ENCODE measurements around the gene MRPL27.

Gene MRPL27

DNA sequence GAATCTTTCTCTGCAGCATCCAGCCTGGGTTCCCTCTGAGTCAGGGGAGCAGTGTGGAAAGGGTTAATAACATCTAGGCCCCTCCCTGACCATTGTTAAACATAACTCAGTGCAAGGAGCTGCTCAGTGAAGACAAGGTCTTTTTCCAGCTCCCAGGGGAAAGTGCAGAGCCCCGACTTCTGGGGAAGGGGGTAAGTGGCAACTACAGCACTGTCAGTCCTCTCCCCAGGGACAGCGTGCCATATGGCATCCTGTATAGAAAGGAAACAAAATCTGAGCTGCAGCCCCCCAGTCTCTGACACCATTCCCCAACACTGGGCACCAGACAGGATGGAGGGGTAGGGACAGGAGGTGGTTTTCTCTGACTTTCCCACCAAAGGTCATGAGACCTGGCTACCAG lies 7.8 kb downstream of the MRPL27 start:
- DNase-seq = no peak
- Histone ChIP-seq H3K36me3 (peaks cover 29 to 74% (median 44%) of the 10 kb centered on the region in 3 donors), H3K27me3 (no peaks in the 10 kb centered on the region), H3K27ac (no peak overlapping the region), H3K9me3 (no peaks in the 10 kb centered on the region), H3K4me3 (no peak overlapping the region), H3K4me1 (peaks cover 0 to 8% (median 3%) of the 10 kb centered on the region in 4 donors)
- TF ChIP-seq, protein P1, sequence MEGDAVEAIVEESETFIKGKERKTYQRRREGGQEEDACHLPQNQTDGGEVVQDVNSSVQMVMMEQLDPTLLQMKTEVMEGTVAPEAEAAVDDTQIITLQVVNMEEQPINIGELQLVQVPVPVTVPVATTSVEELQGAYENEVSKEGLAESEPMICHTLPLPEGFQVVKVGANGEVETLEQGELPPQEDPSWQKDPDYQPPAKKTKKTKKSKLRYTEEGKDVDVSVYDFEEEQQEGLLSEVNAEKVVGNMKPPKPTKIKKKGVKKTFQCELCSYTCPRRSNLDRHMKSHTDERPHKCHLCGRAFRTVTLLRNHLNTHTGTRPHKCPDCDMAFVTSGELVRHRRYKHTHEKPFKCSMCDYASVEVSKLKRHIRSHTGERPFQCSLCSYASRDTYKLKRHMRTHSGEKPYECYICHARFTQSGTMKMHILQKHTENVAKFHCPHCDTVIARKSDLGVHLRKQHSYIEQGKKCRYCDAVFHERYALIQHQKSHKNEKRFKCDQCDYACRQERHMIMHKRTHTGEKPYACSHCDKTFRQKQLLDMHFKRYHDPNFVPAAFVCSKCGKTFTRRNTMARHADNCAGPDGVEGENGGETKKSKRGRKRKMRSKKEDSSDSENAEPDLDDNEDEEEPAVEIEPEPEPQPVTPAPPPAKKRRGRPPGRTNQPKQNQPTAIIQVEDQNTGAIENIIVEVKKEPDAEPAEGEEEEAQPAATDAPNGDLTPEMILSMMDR (IDR thresholded peaks at IDR 0.05) = no peak
- intact Hi-C loops (cut with DNase I; ENCODE audit: low total_unique reads) = loop anchor here (10.0 kb wide), 1 partner anchor 110 kb away; the partner anchor contains the start of gene RSAD1

DNA sequence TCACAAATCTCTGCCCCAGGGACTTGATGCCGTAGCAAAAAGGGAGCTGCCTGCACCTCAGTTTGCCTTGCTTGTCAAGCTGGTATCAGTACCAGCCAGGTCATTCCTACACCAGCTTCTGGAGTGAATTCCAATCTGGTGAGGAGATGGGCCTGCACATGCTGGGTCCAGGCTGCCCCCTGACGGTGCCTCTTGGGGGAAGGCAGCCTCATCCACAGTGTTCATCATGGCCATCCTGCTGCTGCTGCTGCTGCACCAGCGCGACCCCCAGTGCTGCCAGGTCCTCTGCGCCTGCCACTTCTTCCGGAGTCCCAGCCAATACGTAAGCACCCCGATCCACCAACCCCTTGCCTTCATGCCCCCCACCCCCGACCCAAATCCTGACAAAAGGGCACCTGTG lies 8.3 kb downstream of the MRPL27 start:
- H3K27ac ChIP-seq = no peak overlapping the region
- no peaks in the 10 kb centered on the region for H3K27me3 ChIP-seq
- intact Hi-C loops (cut with DNase I; ENCODE audit: low total_unique reads) = loop anchor here (10.0 kb wide), 1 partner anchor 110 kb away; the partner anchor contains the start of gene RSAD1
- H3K9me3 ChIP-seq = no peaks in the 10 kb centered on the region
- peaks cover 25 to 74% (median 43%) of the 10 kb centered on the region in 3 donors for H3K36me3 ChIP-seq
- TF ChIP-seq, protein P1 (IDR thresholded peaks at IDR 0.05) = no peak
- no peak overlapping the region for H3K4me3 ChIP-seq
- DNase-seq = no peak
- H3K4me1 ChIP-seq = peaks cover 0 to 8% (median 3%) of the 10 kb centered on the region in 4 donors

DNA sequence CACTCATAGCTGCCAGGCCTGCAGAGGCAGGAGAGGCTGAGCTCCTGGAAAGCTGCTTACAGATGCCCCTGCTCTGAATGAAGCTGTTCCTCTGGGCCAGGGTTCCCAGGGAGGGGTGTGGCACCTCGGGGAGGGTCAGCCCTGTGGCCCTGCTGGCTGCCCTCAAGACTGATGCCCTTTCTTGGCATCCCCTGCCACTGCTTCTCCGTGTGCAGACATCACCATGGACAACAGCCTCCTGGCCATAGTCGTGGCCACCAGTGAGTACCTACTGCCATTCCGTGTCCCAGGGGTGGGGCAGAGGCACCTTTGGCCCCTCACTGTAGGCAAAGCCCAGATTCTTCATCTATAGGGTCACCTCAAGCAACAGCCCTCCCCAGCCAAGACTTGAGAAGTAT lies 8.9 kb downstream of the MRPL27 start:
- Histone ChIP-seq H3K27ac (no peak overlapping the region), H3K4me1 (peaks cover 0 to 8% (median 3%) of the 10 kb centered on the region in 4 donors), H3K36me3 (peaks cover 18 to 74% (median 45%) of the 10 kb centered on the region in 3 donors), H3K9me3 (no peaks in the 10 kb centered on the region), H3K27me3 (no peaks in the 10 kb centered on the region), H3K4me3 (no peak overlapping the region)
- DNase-seq = no peak
- TF ChIP-seq, protein P1 (IDR thresholded peaks at IDR 0.05) = no peak
- intact Hi-C loops (cut with DNase I; ENCODE audit: low total_unique reads) = loop anchor here (10.0 kb wide), 1 partner anchor 111 kb away; the partner anchor contains the start of gene RSAD1

DNA sequence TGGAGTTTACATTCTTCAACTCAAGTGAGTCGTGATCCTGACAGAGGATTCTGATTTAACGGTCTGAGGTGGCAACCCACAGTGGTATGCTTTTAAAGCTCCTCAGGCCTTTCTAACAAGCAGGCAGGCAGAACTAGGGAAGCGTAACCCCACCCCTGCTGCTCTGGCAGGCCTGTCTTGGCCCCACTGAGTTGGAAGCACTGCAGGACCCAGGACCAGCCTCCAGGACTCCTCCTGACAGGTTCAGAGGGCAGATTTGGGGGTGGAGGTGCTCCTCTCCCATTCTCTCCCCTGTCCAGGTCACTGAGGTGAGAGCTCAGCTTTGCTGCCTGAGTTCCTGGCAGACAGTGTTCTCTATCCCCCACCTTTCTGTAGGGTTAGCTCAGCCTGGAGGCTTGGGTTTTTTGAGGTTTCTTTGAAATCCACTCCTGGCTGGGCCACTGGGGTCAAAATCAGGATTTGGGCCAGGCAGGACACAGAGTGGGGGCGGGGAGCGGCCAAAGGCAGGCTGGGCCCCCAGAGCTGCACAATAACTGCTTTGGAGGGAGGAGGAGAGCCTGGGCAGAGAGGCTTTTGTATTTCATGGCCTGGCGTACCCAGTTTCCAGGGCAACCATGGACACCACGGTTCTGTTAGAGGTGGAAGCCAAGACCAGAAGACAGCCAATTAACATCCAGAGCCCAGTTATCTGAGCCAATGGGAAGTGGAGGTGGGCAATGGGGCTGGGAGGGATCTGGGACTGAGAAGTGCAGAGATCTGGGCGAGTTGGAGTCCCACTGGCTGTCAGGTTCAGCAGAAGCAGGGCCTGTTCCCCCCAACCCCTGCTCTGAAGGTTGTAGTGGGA lies 9.5 kb downstream of the MRPL27 start:
- H3K9me3 ChIP-seq = no peaks in the 10 kb centered on the region
- peak in 1 of 2 donors; percentile 60 for DNase-seq
- no peak overlapping the region for H3K27ac ChIP-seq
- no peak overlapping the region for H3K4me3 ChIP-seq
- H3K36me3 ChIP-seq = peaks cover 14 to 74% (median 44%) of the 10 kb centered on the region in 3 donors
- TF ChIP-seq, protein P1 (IDR thresholded peaks at IDR 0.05) = no peak
- H3K27me3 ChIP-seq = no peaks in the 10 kb centered on the region
- intact Hi-C loops (cut with DNase I; ENCODE audit: low total_unique reads) = loop anchor here (10.0 kb wide), 1 partner anchor 111 kb away; the partner anchor contains the start of gene RSAD1
- peaks cover 0 to 8% (median 3%) of the 10 kb centered on the region in 4 donors for H3K4me1 ChIP-seq

DNA sequence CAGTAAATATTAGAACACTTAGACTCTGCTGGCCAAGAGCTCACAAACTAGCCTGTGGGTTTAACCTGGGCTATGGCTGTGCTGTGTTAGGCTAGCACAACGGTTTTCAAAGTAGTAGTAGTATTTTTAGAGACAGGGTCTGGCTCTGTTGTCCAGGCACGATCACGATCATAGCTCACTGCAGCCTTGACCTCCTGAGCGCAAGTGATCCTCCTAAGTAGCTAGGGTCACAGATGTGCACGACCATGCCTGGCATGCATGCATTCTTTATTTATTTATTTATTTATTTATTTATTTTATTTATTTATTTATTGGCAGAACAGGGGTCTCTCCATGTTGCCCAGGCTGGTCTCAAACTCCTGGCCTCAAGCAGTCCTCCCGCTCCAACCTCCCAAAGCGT lies 10.3 kb downstream of the MRPL27 start:
- peaks cover 14 to 74% (median 44%) of the 10 kb centered on the region in 3 donors for H3K36me3 ChIP-seq
- peak in 1 of 2 donors; percentile 27 for DNase-seq
- intact Hi-C loops (cut with DNase I; ENCODE audit: low total_unique reads) = loop anchor here (10.0 kb wide), 1 partner anchor 112 kb away; the partner anchor contains the start of gene RSAD1

More for the DNA sequence above, 10.3 kb downstream of the MRPL27 start:
- Histone ChIP-seq H3K9me3 (no peaks in the 10 kb centered on the region), H3K27ac (no peak overlapping the region), H3K4me3 (no peak overlapping the region), H3K27me3 (no peaks in the 10 kb centered on the region), H3K4me1 (peaks cover 0 to 8% (median 3%) of the 10 kb centered on the region in 4 donors)
- TF ChIP-seq, protein P1 (IDR thresholded peaks at IDR 0.05) = no peak

All from tibial artery (tissue), 4 donors.